ENCODE results near the gene CCT7. TPM values are rescaled to one million over a fixed set of nuclear protein-coding genes. Genes with fewer than 3 reads are reported as not detected.
"Not testable (repeated sequence)": the region's sequence is repeated elsewhere in the genome, so short reads cannot be mapped to it uniquely, and the experiment has no call there.

The CCT7 gene
- polyA plus RNA-seq (2012; ENCODE audit: low read depth, missing spikeins) = 344 TPM

GRCh38 chr2:73233932-73234832, at the start of gene CCT7:
Gene CCT7, plus strand, starts transcription at chr2:73234308. Its CDS starts 71 bp downstream, at chr2:73234379.
- TF ChIP-seq POU2F2 (IDR thresholded peaks at IDR 0.05; ENCODE audit: low read depth, low read length) (peak; percentile 71), POLR2AphosphoS5 (IDR thresholded peaks at IDR 0.05; ENCODE audit: low read depth, low read length) (peak; percentile 97), SPI1 (IDR thresholded peaks at IDR 0.05; ENCODE audit: low read depth, low read length) (peak; percentile 57), PAX5 (IDR thresholded peaks at IDR 0.05; ENCODE audit: insufficient read depth, low read length, severe bottlenecking) (no peak), TAF1 (IDR thresholded peaks at IDR 0.05; ENCODE audit: low read depth, low read length) (peak; percentile 98), POLR2A (IDR thresholded peaks at IDR 0.05; ENCODE audit: low read depth, low read length) (peak; percentile 97)
- FAIRE-seq (peak; percentile 31), DNase-seq (ENCODE audit: insufficient read length, low spot score) (peak; percentile 79)

DNA sequence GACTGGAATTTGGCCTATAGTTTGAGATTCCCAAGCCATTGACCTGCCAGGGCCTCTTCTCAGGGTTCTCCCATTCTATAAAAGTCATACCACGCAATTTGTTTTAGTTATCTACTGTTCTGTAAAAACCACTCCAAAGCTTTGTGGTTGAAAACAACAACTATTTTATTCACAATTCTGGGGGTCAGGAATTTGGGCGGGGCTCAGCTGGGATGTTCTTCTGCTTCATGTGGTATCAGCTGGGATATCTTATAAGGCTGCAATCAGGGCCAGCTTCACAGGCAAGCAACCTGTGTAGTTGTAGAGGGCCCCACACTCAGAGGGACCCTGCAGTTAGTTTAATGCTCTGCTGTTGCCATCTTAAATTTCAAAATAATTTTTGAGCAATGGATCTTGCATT, 48.1 kb upstream of the CCT7 start:
- TF ChIP-seq PAX5 (IDR thresholded peaks at IDR 0.05; ENCODE audit: insufficient read depth, low read length, severe bottlenecking) = no peak
- TF ChIP-seq POLR2AphosphoS5 (IDR thresholded peaks at IDR 0.05; ENCODE audit: low read depth, low read length) = no peak
- no peak for TF ChIP-seq POLR2A (IDR thresholded peaks at IDR 0.05; ENCODE audit: low read depth, low read length)
- TF ChIP-seq SPI1 (IDR thresholded peaks at IDR 0.05; ENCODE audit: low read depth, low read length) = no peak
- TF ChIP-seq POU2F2 (IDR thresholded peaks at IDR 0.05; ENCODE audit: low read depth, low read length) = no peak
- TF ChIP-seq TAF1 (IDR thresholded peaks at IDR 0.05; ENCODE audit: low read depth, low read length) = no peak
- no peak for DNase-seq (ENCODE audit: insufficient read length, low spot score)
- no peak for FAIRE-seq

GRCh38 chr2:73187549-73187948, 46.6 kb upstream of the CCT7 start:
- DNase-seq (ENCODE audit: insufficient read length, low spot score) (no peak), FAIRE-seq (no peak)
- TF ChIP-seq SPI1 (IDR thresholded peaks at IDR 0.05; ENCODE audit: low read depth, low read length) (peak; percentile 60), PAX5 (IDR thresholded peaks at IDR 0.05; ENCODE audit: insufficient read depth, low read length, severe bottlenecking) (no peak)

- no peak for FAIRE-seq
- no peak for TF ChIP-seq POU2F2 (IDR thresholded peaks at IDR 0.05; ENCODE audit: low read depth, low read length)
- TF ChIP-seq POLR2A (IDR thresholded peaks at IDR 0.05; ENCODE audit: low read depth, low read length) = no peak
- TF ChIP-seq SPI1 (IDR thresholded peaks at IDR 0.05; ENCODE audit: low read depth, low read length) = no peak
- DNase-seq (ENCODE audit: insufficient read length, low spot score) = no peak
Observed at GRCh38 chr2:73197579-73197978, 36.5 kb upstream of the CCT7 start.

- DNase-seq (ENCODE audit: insufficient read length, low spot score); FAIRE-seq: not testable (repeated sequence)
Observed at GRCh38 chr2:73200281-73200680, 33.8 kb upstream of the CCT7 start.

DNA sequence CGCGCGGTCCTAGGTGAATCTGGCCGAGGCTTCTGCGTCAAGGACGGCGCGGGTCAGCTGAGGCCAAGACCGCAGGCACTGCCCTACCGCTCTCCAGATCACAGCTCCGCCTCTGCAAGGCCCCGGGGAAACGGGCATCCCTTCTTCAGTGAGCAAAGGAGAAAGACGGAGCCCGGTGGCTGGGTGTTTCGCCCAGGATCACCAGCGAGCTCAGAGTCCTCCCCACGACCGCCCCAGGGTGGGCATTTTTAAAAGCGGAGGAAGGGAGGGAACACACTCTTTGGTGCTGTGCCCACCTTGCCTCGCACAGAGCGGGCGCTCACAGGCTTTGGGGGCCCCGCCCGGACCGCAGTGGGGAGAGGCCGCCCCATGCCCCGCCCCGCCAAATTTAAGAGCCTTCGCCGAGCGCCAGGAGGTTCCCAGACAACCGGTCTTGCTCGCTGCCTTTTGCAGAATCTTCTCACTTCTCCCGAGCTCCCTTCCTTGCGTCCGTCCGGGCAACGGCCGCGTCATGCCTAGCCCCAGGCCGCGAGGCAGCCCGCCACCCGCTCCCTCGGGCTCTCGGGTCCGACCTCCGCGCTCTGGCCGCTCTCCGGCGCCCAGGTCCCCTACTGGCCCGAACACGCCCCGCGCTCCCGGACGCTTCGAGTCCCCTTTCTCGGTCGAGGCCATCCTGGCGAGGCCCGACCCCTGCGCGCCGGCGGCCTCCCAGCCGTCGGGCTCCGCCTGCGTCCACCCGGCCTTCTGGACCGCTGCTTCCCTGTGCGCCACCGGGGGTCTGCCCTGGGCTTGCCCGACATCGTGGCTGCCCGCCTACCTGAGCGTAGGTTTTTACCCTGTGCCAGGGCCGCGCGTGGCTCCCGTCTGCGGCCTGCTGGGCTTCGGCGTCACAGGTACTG, 31.7 kb upstream of the CCT7 start, which contains the start of gene NOTO:
Gene NOTO, plus strand, starts transcription at position 419 of the 899 bp plus-strand sequence. Its CDS starts 93 bp downstream, at position 512.
- no peak for DNase-seq (ENCODE audit: insufficient read length, low spot score)
- TF ChIP-seq POLR2AphosphoS5 (IDR thresholded peaks at IDR 0.05; ENCODE audit: low read depth, low read length) (no peak), TAF1 (IDR thresholded peaks at IDR 0.05; ENCODE audit: low read depth, low read length) (no peak), POLR2A (IDR thresholded peaks at IDR 0.05; ENCODE audit: low read depth, low read length) (no peak), PAX5 (IDR thresholded peaks at IDR 0.05; ENCODE audit: insufficient read depth, low read length, severe bottlenecking) (no peak), SPI1 (IDR thresholded peaks at IDR 0.05; ENCODE audit: low read depth, low read length) (no peak), POU2F2 (IDR thresholded peaks at IDR 0.05; ENCODE audit: low read depth, low read length) (no peak)
- FAIRE-seq = no peak

DNA sequence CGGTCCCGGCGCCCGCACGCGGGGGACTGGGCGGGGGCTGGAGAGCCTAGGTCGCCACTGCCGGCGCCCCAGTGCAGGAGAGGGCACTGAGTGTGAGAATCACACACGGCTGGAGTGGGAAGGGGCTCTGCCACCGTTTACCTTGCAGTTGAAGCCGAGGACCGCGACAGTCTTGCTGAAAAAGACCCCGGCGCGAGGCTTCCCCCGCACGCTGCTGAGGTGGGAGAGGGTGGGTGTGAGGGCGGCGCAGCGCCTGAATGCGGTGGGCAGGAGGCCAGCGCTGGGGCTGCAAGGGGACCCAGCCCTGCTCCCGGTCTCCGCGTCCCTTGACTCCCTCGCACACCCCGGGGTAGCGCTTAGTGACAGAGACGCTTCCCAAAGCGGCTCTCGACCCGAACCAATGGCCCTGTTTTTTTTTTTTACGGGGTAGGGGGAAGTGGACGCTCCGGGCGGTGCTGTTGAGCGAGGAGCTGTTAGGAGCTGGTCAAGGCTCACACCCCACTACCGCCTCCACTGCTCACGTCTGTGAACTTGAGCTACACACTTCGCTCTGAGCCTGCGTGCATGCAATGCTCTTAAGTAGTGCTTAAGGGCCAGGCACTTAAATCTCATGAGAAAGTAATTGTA, 30.9 kb upstream of the CCT7 start:
- TF ChIP-seq POLR2A (IDR thresholded peaks at IDR 0.05; ENCODE audit: low read depth, low read length) (no peak), POLR2AphosphoS5 (IDR thresholded peaks at IDR 0.05; ENCODE audit: low read depth, low read length) (no peak), SPI1 (IDR thresholded peaks at IDR 0.05; ENCODE audit: low read depth, low read length) (no peak), PAX5 (IDR thresholded peaks at IDR 0.05; ENCODE audit: insufficient read depth, low read length, severe bottlenecking) (no peak), POU2F2 (IDR thresholded peaks at IDR 0.05; ENCODE audit: low read depth, low read length) (no peak), TAF1 (IDR thresholded peaks at IDR 0.05; ENCODE audit: low read depth, low read length) (no peak)
- no peak for DNase-seq (ENCODE audit: insufficient read length, low spot score)
- no peak for FAIRE-seq

DNA sequence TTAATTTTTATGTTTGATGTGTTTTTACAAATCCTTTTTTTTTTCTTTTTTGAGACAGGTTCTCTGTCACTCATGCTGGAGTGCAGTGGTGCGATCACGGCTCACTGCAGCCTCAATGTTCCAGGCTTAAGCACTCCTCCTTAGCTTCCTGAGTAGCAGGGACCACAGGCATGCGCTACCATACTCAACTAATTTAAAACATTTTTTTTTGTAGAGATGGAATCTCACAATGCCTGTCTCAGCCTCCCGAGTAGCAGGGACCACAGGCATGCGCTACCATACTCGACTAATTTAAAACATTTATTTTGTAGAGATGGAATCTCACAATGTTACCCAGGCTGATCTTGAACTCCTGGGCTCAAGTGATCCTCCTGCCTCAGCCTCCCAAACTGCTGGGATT, 28.5 kb upstream of the CCT7 start:
- no peak for FAIRE-seq
- TF ChIP-seq TAF1 (IDR thresholded peaks at IDR 0.05; ENCODE audit: low read depth, low read length) (no peak), PAX5 (IDR thresholded peaks at IDR 0.05; ENCODE audit: insufficient read depth, low read length, severe bottlenecking) (no peak), POU2F2 (IDR thresholded peaks at IDR 0.05; ENCODE audit: low read depth, low read length) (no peak), POLR2A (IDR thresholded peaks at IDR 0.05; ENCODE audit: low read depth, low read length) (no peak), SPI1 (IDR thresholded peaks at IDR 0.05; ENCODE audit: low read depth, low read length) (no peak), POLR2AphosphoS5 (IDR thresholded peaks at IDR 0.05; ENCODE audit: low read depth, low read length) (no peak)
- no peak for DNase-seq (ENCODE audit: insufficient read length, low spot score)

GRCh38 chr2:73208258-73208657, 25.9 kb upstream of the CCT7 start:
- DNase-seq (ENCODE audit: insufficient read length, low spot score) (no peak), FAIRE-seq (no peak)
- TF ChIP-seq SPI1 (IDR thresholded peaks at IDR 0.05; ENCODE audit: low read depth, low read length) = no peak
- TF ChIP-seq PAX5 (IDR thresholded peaks at IDR 0.05; ENCODE audit: insufficient read depth, low read length, severe bottlenecking) = no peak
- no peak for TF ChIP-seq POLR2AphosphoS5 (IDR thresholded peaks at IDR 0.05; ENCODE audit: low read depth, low read length)
- no peak for TF ChIP-seq TAF1 (IDR thresholded peaks at IDR 0.05; ENCODE audit: low read depth, low read length)
- TF ChIP-seq POLR2A (IDR thresholded peaks at IDR 0.05; ENCODE audit: low read depth, low read length) = no peak
- TF ChIP-seq POU2F2 (IDR thresholded peaks at IDR 0.05; ENCODE audit: low read depth, low read length) = no peak

Data from GM12891 (cell line).